BE2C (cell line): Measurements from ENCODE around the gene CNGA4. TPM values are rescaled to one million over a fixed set of nuclear protein-coding genes. Genes with fewer than 3 reads are reported as not detected.

Source experiments
- DNase-seq: peaks from one replicate; pipeline ENCODE4 v3.0.0-alpha.2; 2020
- H3K27me3 ChIP-seq: fragments of 250-450 bp; sonication (Bioruptor Pico); 2 replicates; pipeline ENCODE4 v1.5.1; 2020; ENCODE audit warnings: mild to moderate bottlenecking
- H3K36me3 ChIP-seq: fragments of 250-450 bp; sonication (Bioruptor Pico); 2 replicates; pipeline ENCODE4 v1.5.1; 2020; ENCODE audit warnings: mild to moderate bottlenecking
- H3K4me1 ChIP-seq: fragments of 250-450 bp; sonication (Bioruptor Pico); 2 replicates; pipeline ENCODE4 v1.5.1; 2020
- H3K4me3 ChIP-seq: 2 replicates; pipeline ENCODE4 v1.5.1; 2011; ENCODE audit warnings: low read depth, low read length
- H3K9me3 ChIP-seq: fragments of 250-450 bp; sonication (Bioruptor Pico); 2 replicates; pipeline ENCODE4 v1.5.1; 2020
- CTCF ChIP-seq: IDR thresholded peaks from 2 replicates; pipeline ENCODE4 v1.5.1; 2012; ENCODE audit warnings: mild to moderate bottlenecking, low read depth, low read length
- polyA plus RNA-seq: library from polyadenylated mRNA; unstranded; fragments of >200 nt; gene quantifications from one replicate; pipeline ENCODE4 v1.2.1, GENCODE V29; 2012; ENCODE audit warnings: low read depth, missing spikeins; ENCODE audit not compliant: insufficient read length, insufficient read depth

The CNGA4 gene
- polyA plus RNA-seq = not detected

GRCh38 chr11:6238902-6239301, at the start of gene CNGA4:
TSS of gene CNGA4 (plus strand) at chr11:6239089. CDS start at chr11:6239207, 118 bp downstream.
- no peak for TF ChIP-seq CTCF
- Histone ChIP-seq H3K36me3 (no peaks in the 10 kb centered on the region), H3K27me3 (no peaks in the 10 kb centered on the region), H3K4me3 (no peak within 1 kb of the TSS), H3K9me3 (no peaks in the 10 kb centered on the region), H3K4me1 (no peaks in the 10 kb centered on the region)
- DNase-seq = no peak

- Histone ChIP-seq H3K36me3 (no peaks in the 10 kb centered on the region), H3K9me3 (no peaks in the 10 kb centered on the region), H3K4me3 (no peak overlapping the region), H3K27me3 (no peaks in the 10 kb centered on the region), H3K4me1 (no peaks in the 10 kb centered on the region)
- no peak for TF ChIP-seq CTCF
- no peak for DNase-seq
These were observed 47.1 kb upstream of the CNGA4 start for GRCh38 chr11:6191742-6192141.

- no peaks in the 10 kb centered on the region for H3K36me3 ChIP-seq
These were observed 44.8 kb upstream of the CNGA4 start for GRCh38 chr11:6194065-6194581.

GRCh38 chr11:6196396-6196795, 42.5 kb upstream of the CNGA4 start:
- no peaks in the 10 kb centered on the region for H3K4me1 ChIP-seq
- H3K4me3 ChIP-seq = no peak overlapping the region
- H3K9me3 ChIP-seq = no peaks in the 10 kb centered on the region
- H3K27me3 ChIP-seq = no peaks in the 10 kb centered on the region
- no peak for TF ChIP-seq CTCF
- DNase-seq = no peak
- H3K36me3 ChIP-seq = no peaks in the 10 kb centered on the region

More at GRCh38 chr11:6194065-6194581, 44.8 kb upstream of the CNGA4 start:
- Histone ChIP-seq H3K4me3 (no peak overlapping the region), H3K4me1 (no peaks in the 10 kb centered on the region), H3K27me3 (no peaks in the 10 kb centered on the region), H3K9me3 (no peaks in the 10 kb centered on the region)
- TF ChIP-seq CTCF = no peak
- DNase-seq = no peak

- Histone ChIP-seq H3K4me1 (no peaks in the 10 kb centered on the region), H3K27me3 (no peaks in the 10 kb centered on the region), H3K36me3 (no peaks in the 10 kb centered on the region), H3K9me3 (no peaks in the 10 kb centered on the region), H3K4me3 (no peak overlapping the region)
- no peak for DNase-seq
- no peak for TF ChIP-seq CTCF
These were observed 41.3 kb upstream of the CNGA4 start for GRCh38 chr11:6197466-6198200.

GRCh38 chr11:6199174-6199810, 39.6 kb upstream of the CNGA4 start, which contains the start of gene OR52W1:
TSS of gene OR52W1 (plus strand) at chr11:6199224. CDS start at chr11:6199224, 0 bp downstream.
- H3K9me3 ChIP-seq = no peaks in the 10 kb centered on the region

More at GRCh38 chr11:6199174-6199810, 39.6 kb upstream of the CNGA4 start, which contains the start of gene OR52W1:
- H3K4me1 ChIP-seq = no peaks in the 10 kb centered on the region
- TF ChIP-seq CTCF = no peak
- no peaks in the 10 kb centered on the region for H3K27me3 ChIP-seq
- no peak within 1 kb of the TSS for H3K4me3 ChIP-seq
- no peak for DNase-seq
- H3K36me3 ChIP-seq = no peaks in the 10 kb centered on the region
